ENCODE results near the gene DOK7. TPM values are rescaled to one million over a fixed set of nuclear protein-coding genes. Genes with fewer than 3 reads are reported as not detected.

DOK7 gene
- polyA plus RNA-seq, 4 donors = 0.28 to 7.5 (median 0.81) TPM; not detected in 1

- H3K27ac ChIP-seq (ENCODE audit: low read depth in 1 of 3, low read length in 2 of 3) = no peak overlapping the region
- FAIRE-seq = no peak
- H3K4me3 ChIP-seq (ENCODE audit: low read depth in 1 of 3, low read length in 3 of 3) = no peak overlapping the region
- no peaks in the 10 kb centered on the region for H3K4me1 ChIP-seq (ENCODE audit: control insufficient read depth in 3 of 3, insufficient read depth in 2 of 3, low read depth in 1 of 3, low read length in 2 of 3)
- H3K27me3 ChIP-seq (ENCODE audit: control insufficient read depth in 3 of 3, insufficient read depth in 3 of 3, low read length in 3 of 3) = no peaks in the 10 kb centered on the region
- no peak for DNase-seq
- WGBS, 3 donors = 89 to 92% (median 89%) methylated on average over 16 of the region's 16 CpGs
- H3K36me3 ChIP-seq (ENCODE audit: control insufficient read depth in 3 of 3, insufficient read depth in 2 of 3, low read depth in 1 of 3, low read length in 3 of 3) = peaks cover 3 to 50% (median 3%) of the 10 kb centered on the region in 3 donors
- H3K9me3 ChIP-seq (ENCODE audit: control insufficient read depth in 2 of 2, insufficient read depth in 1 of 2, low read depth in 1 of 2, low read length in 1 of 2) = no peaks in the 10 kb centered on the region
Observed at GRCh38 chr4:3432381-3432790, 30.7 kb upstream of the DOK7 start.

- H3K27me3 ChIP-seq (ENCODE audit: control insufficient read depth in 3 of 3, insufficient read depth in 3 of 3, low read length in 3 of 3) = no peaks in the 10 kb centered on the region
- DNase-seq = no peak
- 93 to 95% (median 94%) methylated on average over 31 to 32 of the region's 32 CpGs for WGBS, 3 donors
- FAIRE-seq = no peak
- no peaks in the 10 kb centered on the region for H3K9me3 ChIP-seq (ENCODE audit: control insufficient read depth in 2 of 2, insufficient read depth in 1 of 2, low read depth in 1 of 2, low read length in 1 of 2)
- no peak overlapping the region for H3K27ac ChIP-seq (ENCODE audit: low read depth in 1 of 3, low read length in 2 of 3)
- no peak overlapping the region for H3K4me3 ChIP-seq (ENCODE audit: low read depth in 1 of 3, low read length in 3 of 3)
- H3K4me1 ChIP-seq (ENCODE audit: control insufficient read depth in 3 of 3, insufficient read depth in 2 of 3, low read depth in 1 of 3, low read length in 2 of 3) = no peaks in the 10 kb centered on the region
- peaks cover 3 to 46% (median 3%) of the 10 kb centered on the region in 3 donors for H3K36me3 ChIP-seq (ENCODE audit: control insufficient read depth in 3 of 3, insufficient read depth in 2 of 3, low read depth in 1 of 3, low read length in 3 of 3)
Observed at GRCh38 chr4:3433138-3433869, 29.8 kb upstream of the DOK7 start.

GRCh38 chr4:3434881-3435685 lies 28.0 kb upstream of the DOK7 start:
- Histone ChIP-seq H3K27me3 (ENCODE audit: control insufficient read depth in 3 of 3, insufficient read depth in 3 of 3, low read length in 3 of 3) (no peaks in the 10 kb centered on the region), H3K4me3 (ENCODE audit: low read depth in 1 of 3, low read length in 3 of 3) (no peak overlapping the region), H3K36me3 (ENCODE audit: control insufficient read depth in 3 of 3, insufficient read depth in 2 of 3, low read depth in 1 of 3, low read length in 3 of 3) (peaks cover 0 to 30% (median 3%) of the 10 kb centered on the region in 3 donors), H3K4me1 (ENCODE audit: control insufficient read depth in 3 of 3, insufficient read depth in 2 of 3, low read depth in 1 of 3, low read length in 2 of 3) (no peaks in the 10 kb centered on the region), H3K9me3 (ENCODE audit: control insufficient read depth in 2 of 2, insufficient read depth in 1 of 2, low read depth in 1 of 2, low read length in 1 of 2) (no peaks in the 10 kb centered on the region), H3K27ac (ENCODE audit: low read depth in 1 of 3, low read length in 2 of 3) (no peak overlapping the region)
- FAIRE-seq (no peak), DNase-seq (no peak)
- WGBS, 3 donors = 75 to 82% (median 80%) methylated on average over 15 to 16 of the region's 16 CpGs

- Histone ChIP-seq H3K4me1 (ENCODE audit: control insufficient read depth in 3 of 3, insufficient read depth in 2 of 3, low read depth in 1 of 3, low read length in 2 of 3) (no peaks in the 10 kb centered on the region), H3K36me3 (ENCODE audit: control insufficient read depth in 3 of 3, insufficient read depth in 2 of 3, low read depth in 1 of 3, low read length in 3 of 3) (peaks cover 0 to 25% (median 3%) of the 10 kb centered on the region in 3 donors), H3K9me3 (ENCODE audit: control insufficient read depth in 2 of 2, insufficient read depth in 1 of 2, low read depth in 1 of 2, low read length in 1 of 2) (no peaks in the 10 kb centered on the region), H3K27ac (ENCODE audit: low read depth in 1 of 3, low read length in 2 of 3) (no peak overlapping the region), H3K27me3 (ENCODE audit: control insufficient read depth in 3 of 3, insufficient read depth in 3 of 3, low read length in 3 of 3) (no peaks in the 10 kb centered on the region), H3K4me3 (ENCODE audit: low read depth in 1 of 3, low read length in 3 of 3) (no peak overlapping the region)
- DNase-seq = no peak
- FAIRE-seq = no peak
- 81 to 87% (median 85%) methylated on average over 4 of the region's 4 CpGs for WGBS, 3 donors
Observed at GRCh38 chr4:3435686-3435956, 27.5 kb upstream of the DOK7 start.

GRCh38 chr4:3436048-3436797 lies 26.9 kb upstream of the DOK7 start:
- Histone ChIP-seq H3K9me3 (ENCODE audit: control insufficient read depth in 2 of 2, insufficient read depth in 1 of 2, low read depth in 1 of 2, low read length in 1 of 2) (no peaks in the 10 kb centered on the region), H3K27me3 (ENCODE audit: control insufficient read depth in 3 of 3, insufficient read depth in 3 of 3, low read length in 3 of 3) (no peaks in the 10 kb centered on the region), H3K36me3 (ENCODE audit: control insufficient read depth in 3 of 3, insufficient read depth in 2 of 3, low read depth in 1 of 3, low read length in 3 of 3) (peaks cover 0 to 19% (median 0%) of the 10 kb centered on the region in 3 donors), H3K27ac (ENCODE audit: low read depth in 1 of 3, low read length in 2 of 3) (no peak overlapping the region), H3K4me3 (ENCODE audit: low read depth in 1 of 3, low read length in 3 of 3) (no peak overlapping the region), H3K4me1 (ENCODE audit: control insufficient read depth in 3 of 3, insufficient read depth in 2 of 3, low read depth in 1 of 3, low read length in 2 of 3) (no peaks in the 10 kb centered on the region)
- FAIRE-seq = no peak
- no peak for DNase-seq
- 84 to 86% (median 86%) methylated on average over 19 to 22 of the region's 22 CpGs for WGBS, 3 donors

GRCh38 chr4:3436798-3437581 lies 26.1 kb upstream of the DOK7 start:
- H3K9me3 ChIP-seq (ENCODE audit: control insufficient read depth in 2 of 2, insufficient read depth in 1 of 2, low read depth in 1 of 2, low read length in 1 of 2) = no peaks in the 10 kb centered on the region
- H3K27ac ChIP-seq (ENCODE audit: low read depth in 1 of 3, low read length in 2 of 3) = no peak overlapping the region
- H3K36me3 ChIP-seq (ENCODE audit: control insufficient read depth in 3 of 3, insufficient read depth in 2 of 3, low read depth in 1 of 3, low read length in 3 of 3) = peaks cover 0 to 13% (median 0%) of the 10 kb centered on the region in 3 donors
- DNase-seq = peak in 1 of 2 donors; percentile 68
- no peaks in the 10 kb centered on the region for H3K27me3 ChIP-seq (ENCODE audit: control insufficient read depth in 3 of 3, insufficient read depth in 3 of 3, low read length in 3 of 3)
- no peak for FAIRE-seq
- H3K4me1 ChIP-seq (ENCODE audit: control insufficient read depth in 3 of 3, insufficient read depth in 2 of 3, low read depth in 1 of 3, low read length in 2 of 3) = no peaks in the 10 kb centered on the region
- WGBS, 3 donors = 55 to 76% (median 71%) methylated on average over 17 to 19 of the region's 19 CpGs
- H3K4me3 ChIP-seq (ENCODE audit: low read depth in 1 of 3, low read length in 3 of 3) = no peak overlapping the region

- 86 to 90% (median 86%) methylated on average over 9 of the region's 9 CpGs for WGBS, 3 donors
- no peak for FAIRE-seq
Observed at GRCh38 chr4:3437582-3437936, 25.5 kb upstream of the DOK7 start.

More at GRCh38 chr4:3437582-3437936, 25.5 kb upstream of the DOK7 start:
- no peak overlapping the region for H3K27ac ChIP-seq (ENCODE audit: low read depth in 1 of 3, low read length in 2 of 3)
- H3K9me3 ChIP-seq (ENCODE audit: control insufficient read depth in 2 of 2, insufficient read depth in 1 of 2, low read depth in 1 of 2, low read length in 1 of 2) = no peaks in the 10 kb centered on the region
- no peak overlapping the region for H3K4me3 ChIP-seq (ENCODE audit: low read depth in 1 of 3, low read length in 3 of 3)
- H3K36me3 ChIP-seq (ENCODE audit: control insufficient read depth in 3 of 3, insufficient read depth in 2 of 3, low read depth in 1 of 3, low read length in 3 of 3) = peaks cover 0 to 10% (median 0%) of the 10 kb centered on the region in 3 donors
- DNase-seq = no peak
- no peaks in the 10 kb centered on the region for H3K4me1 ChIP-seq (ENCODE audit: control insufficient read depth in 3 of 3, insufficient read depth in 2 of 3, low read depth in 1 of 3, low read length in 2 of 3)
- no peaks in the 10 kb centered on the region for H3K27me3 ChIP-seq (ENCODE audit: control insufficient read depth in 3 of 3, insufficient read depth in 3 of 3, low read length in 3 of 3)

Measured in small intestine (tissue), 7 donors.